HL-60 (cell line): ENCODE results near the gene PDE2A.

Source experiments
- CTCF ChIP-seq: IDR thresholded peaks from one replicate; pipeline ENCODE4 v1.5.1; 2011; ENCODE audit warnings: low read length, control low read depth, inconsistent platforms; ENCODE audit not compliant: insufficient read depth
- GABPA ChIP-seq: IDR thresholded peaks from 2 replicates; pipeline ENCODE4 v1.6.1; 2012; ENCODE audit warnings: low read depth
- POLR2AphosphoS5 ChIP-seq: IDR thresholded peaks from 2 replicates; pipeline ENCODE4 v1.6.1; 2012; ENCODE audit warnings: low read depth
- SPI1 ChIP-seq: IDR thresholded peaks from 2 replicates; pipeline ENCODE4 v1.6.1; 2012; ENCODE audit warnings: low read depth, mild to moderate bottlenecking, borderline replicate concordance
- TF ChIP-seq, protein P1 (sequence below): IDR thresholded peaks from 2 replicates; pipeline ENCODE4 v1.6.1; 2012; ENCODE audit warnings: low read depth; ENCODE audit not compliant: insufficient replicate concordance

DNA sequence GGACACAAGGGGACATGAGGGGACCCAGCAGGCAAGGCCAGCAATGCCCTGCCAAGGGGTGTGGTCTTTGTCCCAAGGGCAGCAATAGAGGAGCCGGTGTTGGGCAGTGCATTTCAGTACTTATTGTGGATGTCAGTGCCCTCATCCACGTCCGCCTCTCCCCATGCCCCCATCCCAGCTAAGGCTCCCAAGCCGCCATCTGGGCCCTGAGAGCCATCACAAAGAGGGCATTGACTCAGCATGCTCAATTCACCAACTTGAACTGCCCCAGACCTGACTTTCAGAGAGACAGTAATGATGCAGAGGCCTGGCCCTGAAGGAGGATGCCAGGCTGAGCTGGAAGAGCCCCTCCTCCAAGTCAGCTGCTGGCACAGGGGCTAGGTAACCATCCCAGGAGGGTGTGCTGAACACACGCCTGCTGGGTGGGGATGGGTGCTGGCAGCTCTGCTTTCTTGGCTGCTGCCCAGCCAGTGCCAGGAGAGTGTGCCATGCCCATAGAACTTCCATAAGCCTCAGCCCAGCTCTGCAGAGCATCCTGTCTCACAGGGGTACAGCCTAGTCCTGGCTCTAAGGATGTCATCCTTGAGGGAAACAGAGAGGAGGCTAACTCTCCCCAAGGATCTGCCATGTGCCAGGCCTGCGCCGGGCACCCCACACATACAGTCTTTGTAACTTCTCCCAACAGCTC is 46.5 kb downstream of the PDE2A start:
- TF ChIP-seq CTCF = no peak
- TF ChIP-seq POLR2AphosphoS5 = no peak
- TF ChIP-seq, protein P1, sequence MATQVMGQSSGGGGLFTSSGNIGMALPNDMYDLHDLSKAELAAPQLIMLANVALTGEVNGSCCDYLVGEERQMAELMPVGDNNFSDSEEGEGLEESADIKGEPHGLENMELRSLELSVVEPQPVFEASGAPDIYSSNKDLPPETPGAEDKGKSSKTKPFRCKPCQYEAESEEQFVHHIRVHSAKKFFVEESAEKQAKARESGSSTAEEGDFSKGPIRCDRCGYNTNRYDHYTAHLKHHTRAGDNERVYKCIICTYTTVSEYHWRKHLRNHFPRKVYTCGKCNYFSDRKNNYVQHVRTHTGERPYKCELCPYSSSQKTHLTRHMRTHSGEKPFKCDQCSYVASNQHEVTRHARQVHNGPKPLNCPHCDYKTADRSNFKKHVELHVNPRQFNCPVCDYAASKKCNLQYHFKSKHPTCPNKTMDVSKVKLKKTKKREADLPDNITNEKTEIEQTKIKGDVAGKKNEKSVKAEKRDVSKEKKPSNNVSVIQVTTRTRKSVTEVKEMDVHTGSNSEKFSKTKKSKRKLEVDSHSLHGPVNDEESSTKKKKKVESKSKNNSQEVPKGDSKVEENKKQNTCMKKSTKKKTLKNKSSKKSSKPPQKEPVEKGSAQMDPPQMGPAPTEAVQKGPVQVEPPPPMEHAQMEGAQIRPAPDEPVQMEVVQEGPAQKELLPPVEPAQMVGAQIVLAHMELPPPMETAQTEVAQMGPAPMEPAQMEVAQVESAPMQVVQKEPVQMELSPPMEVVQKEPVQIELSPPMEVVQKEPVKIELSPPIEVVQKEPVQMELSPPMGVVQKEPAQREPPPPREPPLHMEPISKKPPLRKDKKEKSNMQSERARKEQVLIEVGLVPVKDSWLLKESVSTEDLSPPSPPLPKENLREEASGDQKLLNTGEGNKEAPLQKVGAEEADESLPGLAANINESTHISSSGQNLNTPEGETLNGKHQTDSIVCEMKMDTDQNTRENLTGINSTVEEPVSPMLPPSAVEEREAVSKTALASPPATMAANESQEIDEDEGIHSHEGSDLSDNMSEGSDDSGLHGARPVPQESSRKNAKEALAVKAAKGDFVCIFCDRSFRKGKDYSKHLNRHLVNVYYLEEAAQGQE = no peak
- TF ChIP-seq GABPA = no peak
- TF ChIP-seq SPI1 = no peak
